Measurements from ENCODE around the gene ANKRD28. TPM values are rescaled to one million over a fixed set of nuclear protein-coding genes. Genes with fewer than 3 reads are reported as not detected.

Gene ANKRD28
- total and polyA plus RNA-seq, 9 of the 15 experiments (the other 6 are each of a cell fraction or from before 2014, with no cell fraction given) = 11.7 to 66.0 (median 36.7) TPM

DNA sequence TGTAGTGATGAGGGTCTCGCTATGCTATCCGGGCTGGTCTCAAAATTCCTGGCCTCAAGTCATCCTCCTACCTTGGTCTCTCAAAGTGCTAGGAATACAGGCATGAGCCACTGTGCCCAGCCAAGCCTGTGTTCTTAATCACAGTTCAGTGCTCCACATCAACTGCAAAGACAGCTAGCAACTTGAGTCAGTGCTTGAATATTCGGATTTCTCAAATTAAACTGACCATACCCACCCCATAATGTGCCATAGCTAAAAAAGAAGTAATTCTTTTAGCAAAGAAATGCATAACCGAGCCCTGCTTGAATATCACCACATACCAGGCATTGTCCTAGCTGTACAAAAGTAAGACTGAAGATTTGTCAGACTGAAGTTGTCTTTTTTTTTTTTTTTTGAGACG, 107.0 kb downstream of the ANKRD28 start (continued):
- TF ChIP-seq, protein P1, sequence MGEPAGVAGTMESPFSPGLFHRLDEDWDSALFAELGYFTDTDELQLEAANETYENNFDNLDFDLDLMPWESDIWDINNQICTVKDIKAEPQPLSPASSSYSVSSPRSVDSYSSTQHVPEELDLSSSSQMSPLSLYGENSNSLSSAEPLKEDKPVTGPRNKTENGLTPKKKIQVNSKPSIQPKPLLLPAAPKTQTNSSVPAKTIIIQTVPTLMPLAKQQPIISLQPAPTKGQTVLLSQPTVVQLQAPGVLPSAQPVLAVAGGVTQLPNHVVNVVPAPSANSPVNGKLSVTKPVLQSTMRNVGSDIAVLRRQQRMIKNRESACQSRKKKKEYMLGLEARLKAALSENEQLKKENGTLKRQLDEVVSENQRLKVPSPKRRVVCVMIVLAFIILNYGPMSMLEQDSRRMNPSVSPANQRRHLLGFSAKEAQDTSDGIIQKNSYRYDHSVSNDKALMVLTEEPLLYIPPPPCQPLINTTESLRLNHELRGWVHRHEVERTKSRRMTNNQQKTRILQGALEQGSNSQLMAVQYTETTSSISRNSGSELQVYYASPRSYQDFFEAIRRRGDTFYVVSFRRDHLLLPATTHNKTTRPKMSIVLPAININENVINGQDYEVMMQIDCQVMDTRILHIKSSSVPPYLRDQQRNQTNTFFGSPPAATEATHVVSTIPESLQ (CRISPR knock-in tag; IDR thresholded peaks at IDR 0.05) = no peak
- TF ChIP-seq, protein P2, sequence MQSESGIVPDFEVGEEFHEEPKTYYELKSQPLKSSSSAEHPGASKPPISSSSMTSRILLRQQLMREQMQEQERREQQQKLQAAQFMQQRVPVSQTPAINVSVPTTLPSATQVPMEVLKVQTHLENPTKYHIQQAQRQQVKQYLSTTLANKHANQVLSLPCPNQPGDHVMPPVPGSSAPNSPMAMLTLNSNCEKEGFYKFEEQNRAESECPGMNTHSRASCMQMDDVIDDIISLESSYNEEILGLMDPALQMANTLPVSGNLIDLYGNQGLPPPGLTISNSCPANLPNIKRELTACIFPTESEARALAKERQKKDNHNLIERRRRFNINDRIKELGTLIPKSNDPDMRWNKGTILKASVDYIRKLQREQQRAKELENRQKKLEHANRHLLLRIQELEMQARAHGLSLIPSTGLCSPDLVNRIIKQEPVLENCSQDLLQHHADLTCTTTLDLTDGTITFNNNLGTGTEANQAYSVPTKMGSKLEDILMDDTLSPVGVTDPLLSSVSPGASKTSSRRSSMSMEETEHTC (IDR thresholded peaks at IDR 0.05) = no peak
- TF ChIP-seq EZH2 (IDR thresholded peaks at IDR 0.05; ENCODE audit: borderline replicate concordance, low read depth, low read length) (no peak), CREM (IDR thresholded peaks at IDR 0.05; ENCODE audit: low read depth) (no peak), PTBP1 (IDR thresholded peaks at IDR 0.05; ENCODE audit: low read depth, low read length) (no peak), MYC (IDR thresholded peaks at IDR 0.05; ENCODE audit: low read depth, low read length) (no peak), MYC (CRISPR knock-in tag; IDR thresholded peaks at IDR 0.05; ENCODE audit: borderline replicate concordance, low read depth) (no peak), FIP1L1 (IDR thresholded peaks at IDR 0.05; ENCODE audit: low read depth, low read length, poor library complexity, severe bottlenecking) (no peak), CEBPB (tag; IDR thresholded peaks at IDR 0.05) (no peak)
- TF ChIP-seq, protein P3, sequence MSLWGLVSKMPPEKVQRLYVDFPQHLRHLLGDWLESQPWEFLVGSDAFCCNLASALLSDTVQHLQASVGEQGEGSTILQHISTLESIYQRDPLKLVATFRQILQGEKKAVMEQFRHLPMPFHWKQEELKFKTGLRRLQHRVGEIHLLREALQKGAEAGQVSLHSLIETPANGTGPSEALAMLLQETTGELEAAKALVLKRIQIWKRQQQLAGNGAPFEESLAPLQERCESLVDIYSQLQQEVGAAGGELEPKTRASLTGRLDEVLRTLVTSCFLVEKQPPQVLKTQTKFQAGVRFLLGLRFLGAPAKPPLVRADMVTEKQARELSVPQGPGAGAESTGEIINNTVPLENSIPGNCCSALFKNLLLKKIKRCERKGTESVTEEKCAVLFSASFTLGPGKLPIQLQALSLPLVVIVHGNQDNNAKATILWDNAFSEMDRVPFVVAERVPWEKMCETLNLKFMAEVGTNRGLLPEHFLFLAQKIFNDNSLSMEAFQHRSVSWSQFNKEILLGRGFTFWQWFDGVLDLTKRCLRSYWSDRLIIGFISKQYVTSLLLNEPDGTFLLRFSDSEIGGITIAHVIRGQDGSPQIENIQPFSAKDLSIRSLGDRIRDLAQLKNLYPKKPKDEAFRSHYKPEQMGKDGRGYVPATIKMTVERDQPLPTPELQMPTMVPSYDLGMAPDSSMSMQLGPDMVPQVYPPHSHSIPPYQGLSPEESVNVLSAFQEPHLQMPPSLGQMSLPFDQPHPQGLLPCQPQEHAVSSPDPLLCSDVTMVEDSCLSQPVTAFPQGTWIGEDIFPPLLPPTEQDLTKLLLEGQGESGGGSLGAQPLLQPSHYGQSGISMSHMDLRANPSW (CRISPR knock-in tag; IDR thresholded peaks at IDR 0.05) = no peak

Data from K562 (cell line).